GM12892 (cell line): ENCODE data around the gene MYCL.

Experiments
- POLR2A ChIP-seq: IDR thresholded peaks from 2 replicates; pipeline ENCODE4 v1.6.1; 2011; ENCODE audit warnings: low read depth, low read length, control low read depth
- POLR2AphosphoS5 ChIP-seq: IDR thresholded peaks from 2 replicates; pipeline ENCODE4 v1.6.1; 2011; ENCODE audit warnings: low read depth, low read length, control low read depth
- TAF1 ChIP-seq: IDR thresholded peaks from 2 replicates; pipeline ENCODE4 v1.6.1; 2011; ENCODE audit warnings: low read depth, mild to moderate bottlenecking, control low read depth, low read length, borderline replicate concordance

- TF ChIP-seq POLR2A (no peak), POLR2AphosphoS5 (no peak), TAF1 (no peak)
Observed at GRCh38 chr1:39910263-39910662, 8.5 kb upstream of the MYCL start.
